Ovary (tissue), 7 donors: Measurements from ENCODE around the gene MSL3B.

Source experiments
- DNase-seq, 5 donors: peaks; one replicate each; pipeline ENCODE4 v3.0.0-alpha.2; 2019 to 2020
- H3K27ac ChIP-seq, 2 donors: fragments of 200-600 bp; one replicate each; pipeline versions ENCODE4 v1.5.1 to v1.8.0; 2019 to 2022
- H3K27me3 ChIP-seq: fragments of 200-600 bp; one replicate; pipeline ENCODE4 v1.8.0; 2022
- H3K36me3 ChIP-seq: fragments of 200-600 bp; sonication (generic); one replicate; pipeline ENCODE4 v1.5.1; 2019
- H3K4me1 ChIP-seq: one replicate; pipeline ENCODE4 v1.8.1; 2013; ENCODE audit warnings: mild to moderate bottlenecking, moderate library complexity; ENCODE audit not compliant: insufficient read depth
- H3K4me3 ChIP-seq: fragments of 200-600 bp; sonication (generic); one replicate; pipeline ENCODE4 v1.5.1; 2017
- H3K9me3 ChIP-seq, 2 donors: fragments of 200-600 bp in 1 of 2; sonication (generic) in 1 of 2; one replicate each; pipeline versions ENCODE4 v1.5.1 to v1.8.1; 2013 to 2019; ENCODE audit warnings: mild to moderate bottlenecking in 1 of 2, moderate library complexity in 1 of 2
- CTCF ChIP-seq, 3 donors: fragments of 450-650 bp in 2 of 3; fragments of 200-600 bp in 1 of 3; IDR thresholded peaks; one replicate each; pipeline versions ENCODE4 v1.5.1 to v1.8.0; 2016 to 2022; ENCODE audit warnings: antibody characterized with exemption in 3 of 3, mild to moderate bottlenecking in 1 of 3
- EP300 ChIP-seq: sonication (generic); formaldehyde crosslinking; IDR thresholded peaks from one replicate; pipeline ENCODE4 v1.6.1; 2017; ENCODE audit warnings: antibody characterized with exemption
- POLR2A ChIP-seq: fragments of 450-650 bp; IDR thresholded peaks from one replicate; pipeline ENCODE4 v1.6.1; 2017; ENCODE audit warnings: antibody characterized with exemption, mild to moderate bottlenecking, moderate library complexity
- WGBS, 3 donors: extraction: QIAGEN DNeasy Blood & Tissue Kit in 1 of 3; methylation state at CpG; one replicate each; pipeline versions ENCODE4 v1.1.5 to v1.1.7; 2013 to 2017; 5-methylcytosine and 5-hydroxymethylcytosine counted together
- intact Hi-C, 4 donors: fragments of 100-400 bp; cut with DNase I; formaldehyde crosslinking; loops; one replicate each; pipeline versions ENCODE4 v1.11.0 to v1.15.1; 2022 to 2023
- donor health status: DM: no; HTN: no; CAD: no; lungs with moderate emphysema.
- donor health status: DM: no; HTN: no; CAD: no.
- donor health status: Bipolar disorder and iron deficiency.
- donor health status: DM: no; HTN: no; CAD: no.
- donor health status: DM: yes; HTN: yes; CAD: no.

The MSL3B gene

GRCh38 chr2:233865838-233866237 lies 2.3 kb downstream of the MSL3B start:
- no peak for TF ChIP-seq EP300
- TF ChIP-seq POLR2A, result no peak
- no peak for TF ChIP-seq CTCF (IDR thresholded peaks at IDR 0.05)
- DNase-seq, result no peak
- Histone ChIP-seq H3K9me3 (no peaks in the 10 kb centered on the region), H3K36me3 (no peaks in the 10 kb centered on the region), H3K4me3 (no peak overlapping the region), H3K27me3 (no peaks in the 10 kb centered on the region), H3K27ac (no peak overlapping the region), H3K4me1 (no peaks in the 10 kb centered on the region)
- WGBS, 3 donors, result 96% methylated on average over 3 of the region's 3 CpGs
- intact Hi-C loops, result no loop called here

DNA sequence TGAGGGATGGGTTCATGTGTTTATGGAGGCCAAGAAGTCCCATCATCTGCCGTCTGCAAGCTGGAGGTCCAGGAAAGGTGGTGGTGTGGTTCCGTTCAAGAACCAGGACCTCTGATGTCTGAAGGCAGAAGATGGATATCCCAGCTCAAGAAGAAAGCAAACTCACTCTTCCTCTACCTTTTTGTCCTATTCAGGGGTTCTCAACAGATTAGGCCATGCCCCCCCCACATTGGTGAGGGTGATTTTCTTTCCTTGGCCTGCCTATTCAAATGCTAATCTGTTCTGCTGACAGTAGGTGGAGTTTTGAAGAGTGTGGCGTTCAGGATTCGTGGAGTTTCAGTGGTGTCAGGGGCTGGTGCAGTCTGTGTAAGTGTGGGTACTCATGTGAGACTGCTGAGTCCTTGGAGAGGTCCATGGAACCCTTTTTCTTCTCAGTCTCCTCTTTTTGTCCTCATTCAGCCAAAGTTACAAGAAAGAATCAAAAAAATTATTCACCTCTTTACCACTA lies 5.9 kb downstream of the MSL3B start:
- Histone ChIP-seq H3K36me3 (no peaks in the 10 kb centered on the region), H3K27me3 (no peaks in the 10 kb centered on the region), H3K27ac (no peak overlapping the region), H3K9me3 (no peaks in the 10 kb centered on the region), H3K4me3 (no peak overlapping the region), H3K4me1 (no peaks in the 10 kb centered on the region)
- 66 to 75% (median 66%) methylated on average over 4 of the region's 4 CpGs for WGBS, 3 donors
- no peak for DNase-seq
- TF ChIP-seq CTCF (IDR thresholded peaks at IDR 0.05) (no peak), EP300 (no peak), POLR2A (no peak)
- intact Hi-C loops, result no loop called here

DNA sequence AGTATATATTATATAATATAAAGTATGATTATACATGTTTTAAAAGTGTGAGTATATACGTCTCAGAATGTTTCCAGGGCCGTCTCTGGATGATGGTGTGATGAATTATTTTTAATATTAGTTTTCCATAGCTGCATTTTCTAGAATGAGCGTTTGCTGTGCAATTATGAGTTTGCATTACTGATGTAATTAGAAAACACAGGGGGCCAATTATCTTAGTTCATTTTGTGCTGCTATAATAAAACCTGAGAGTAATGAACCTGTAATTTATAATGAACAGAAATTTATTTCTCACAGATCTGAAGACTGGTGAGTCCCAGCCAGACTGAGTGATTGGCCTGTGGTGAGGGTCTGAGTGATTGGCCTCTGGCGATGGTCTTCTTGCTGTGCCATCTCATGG lies 9.9 kb downstream of the MSL3B start:
- Histone ChIP-seq H3K9me3 (no peaks in the 10 kb centered on the region), H3K27ac (no peak overlapping the region), H3K4me3 (no peak overlapping the region), H3K4me1 (peaks cover 6% of the 10 kb centered on the region), H3K36me3 (no peaks in the 10 kb centered on the region), H3K27me3 (no peaks in the 10 kb centered on the region)
- WGBS, 3 donors, result 84 to 87% (median 87%) methylated on average over 4 of the region's 4 CpGs
- intact Hi-C loops, result no loop called here
- DNase-seq, result no peak
- TF ChIP-seq POLR2A (no peak), CTCF (IDR thresholded peaks at IDR 0.05) (no peak), EP300 (no peak)

DNA sequence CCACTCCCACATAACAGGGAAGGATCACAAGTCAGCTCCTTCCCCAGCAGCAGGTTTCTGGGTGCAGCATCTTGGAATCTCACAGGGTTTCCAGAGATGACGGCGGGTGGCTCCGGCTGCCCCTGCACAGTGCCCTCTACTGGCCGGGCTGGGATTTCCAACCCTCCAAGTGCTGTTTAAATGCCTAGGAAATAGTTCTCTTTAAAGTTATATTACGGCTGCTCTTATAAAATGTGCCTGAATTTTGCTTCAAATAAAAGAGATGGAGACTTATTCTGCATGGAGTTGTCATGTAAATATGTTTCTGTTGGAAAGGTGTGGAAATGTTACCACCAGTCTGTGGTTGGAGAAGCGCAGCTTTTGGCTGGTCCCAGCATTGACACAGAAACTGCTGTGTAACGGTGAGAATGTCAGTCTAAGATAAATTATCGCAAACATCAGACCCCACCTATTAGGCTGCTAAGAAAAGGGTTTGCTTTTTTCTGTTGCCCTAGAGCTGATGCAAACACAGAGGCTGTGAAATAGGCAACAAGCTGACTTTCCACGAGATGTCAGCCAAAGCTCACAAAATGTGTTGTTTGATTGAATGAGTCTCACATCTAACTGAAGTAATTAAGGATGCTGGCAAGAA lies 10.6 kb downstream of the MSL3B start:
- peaks cover 6% of the 10 kb centered on the region for H3K4me1 ChIP-seq
- 49 to 55% (median 51%) methylated on average over 9 of the region's 9 CpGs for WGBS, 3 donors
- no peak overlapping the region for H3K27ac ChIP-seq
- no peaks in the 10 kb centered on the region for H3K9me3 ChIP-seq
- no peaks in the 10 kb centered on the region for H3K36me3 ChIP-seq
- intact Hi-C loops, result no loop called here
- H3K4me3 ChIP-seq, result no peak overlapping the region
- no peak for DNase-seq
- no peaks in the 10 kb centered on the region for H3K27me3 ChIP-seq
- TF ChIP-seq POLR2A (no peak), CTCF (IDR thresholded peaks at IDR 0.05) (no peak), EP300 (no peak)
